Keratinocyte (primary cell): ENCODE measurements around the gene LRRIQ1. TPM values are rescaled to one million over a fixed set of nuclear protein-coding genes. Genes with fewer than 3 reads are reported as not detected.

Experiments
- DNase-seq: peaks from one replicate; pipeline ENCODE4 v3.0.0-alpha.2; 2011; ENCODE audit warnings: low read depth, missing footprints, low spot score
- FAIRE-seq: peaks from 2 replicates; lab custom pipeline; 2011; peaks lifted over from hg19 to GRCh38; lab: Jason Lieb, UNC
- H2AFZ ChIP-seq: 2 replicates; pipeline ENCODE4 v1.6.0; 2012; ENCODE audit warnings: low read length, control low read depth, inconsistent platforms; ENCODE audit not compliant: control insufficient read depth
- H3K27ac ChIP-seq: 2 replicates; pipeline ENCODE4 v1.5.1; 2011; ENCODE audit warnings: low read length; ENCODE audit not compliant: control insufficient read depth, insufficient read depth
- H3K27me3 ChIP-seq: 3 replicates; pipeline ENCODE4 v1.6.0; 2011; ENCODE audit warnings: low read length; ENCODE audit not compliant: control insufficient read depth, insufficient read depth; ENCODE audit errors: extremely low read depth
- H3K36me3 ChIP-seq, 2 experiments: 2 replicates in 1 of 2; 3 replicates in 1 of 2; pipeline ENCODE4 v1.5.1; 2011; ENCODE audit warnings: low read length in 2 of 2, mild to moderate bottlenecking in 1 of 2; ENCODE audit not compliant: control insufficient read depth in 2 of 2, insufficient read depth in 2 of 2; ENCODE audit errors: extremely low read depth in 1 of 2
- H3K4me1 ChIP-seq: 3 replicates; pipeline ENCODE4 v1.5.1; 2011; ENCODE audit warnings: low read length; ENCODE audit not compliant: control insufficient read depth, insufficient read depth; ENCODE audit errors: extremely low read depth
- H3K4me2 ChIP-seq: 3 replicates; pipeline ENCODE4 v1.6.0; 2011; ENCODE audit warnings: low read depth, low read length; ENCODE audit not compliant: control insufficient read depth, insufficient read depth; ENCODE audit errors: extremely low read depth
- H3K4me3 ChIP-seq, 3 experiments: fragments of 200-600 bp in 1 of 3; sonication (generic) in 1 of 3; 2 replicates in 2 of 3; 3 replicates in 1 of 3; pipeline ENCODE4 v1.5.1; 2011 to 2016; ENCODE audit warnings: low read length in 3 of 3, mild to moderate bottlenecking in 3 of 3, control low read depth in 2 of 3, inconsistent platforms in 1 of 3, low read depth in 1 of 3, mixed read lengths in 1 of 3, mixed run types in 1 of 3, moderate library complexity in 1 of 3; ENCODE audit not compliant: control insufficient read depth in 2 of 3, insufficient read depth in 2 of 3; ENCODE audit errors: extremely low read depth in 1 of 3
- H3K79me2 ChIP-seq: 2 replicates; pipeline ENCODE4 v1.6.0; 2012; ENCODE audit warnings: low read length; ENCODE audit not compliant: control insufficient read depth, insufficient read depth
- H3K9ac ChIP-seq: 3 replicates; pipeline ENCODE4 v1.6.0; 2011; ENCODE audit warnings: low read length; ENCODE audit not compliant: control insufficient read depth, insufficient read depth; ENCODE audit errors: extremely low read depth
- H3K9me1 ChIP-seq: 3 replicates; pipeline ENCODE4 v1.6.0; 2011; ENCODE audit warnings: low read length; ENCODE audit not compliant: control insufficient read depth, insufficient read depth; ENCODE audit errors: extremely low read depth
- H3K9me3 ChIP-seq: 2 replicates; pipeline ENCODE4 v1.5.1; 2012; ENCODE audit warnings: low read depth, low read length; ENCODE audit not compliant: control insufficient read depth
- H4K20me1 ChIP-seq: 3 replicates; pipeline ENCODE4 v1.6.0; 2011; ENCODE audit warnings: low read length; ENCODE audit not compliant: control insufficient read depth, insufficient read depth; ENCODE audit errors: extremely low read depth
- CTCF ChIP-seq, 3 experiments: IDR thresholded peaks in 1 of 3; conservative IDR thresholded peaks in 1 of 3; optimal IDR thresholded peaks in 1 of 3; 2 replicates in 2 of 3; 3 replicates in 1 of 3; pipeline versions ENCODE3 to v1.5.1; 2011; ENCODE audit warnings: low read length in 3 of 3, mild to moderate bottlenecking in 3 of 3, moderate library complexity in 2 of 3, control low read depth in 1 of 3, inconsistent platforms in 1 of 3; ENCODE audit not compliant: insufficient read depth in 2 of 3; ENCODE audit errors: extremely low read depth in 1 of 3
- EZH2 ChIP-seq: IDR thresholded peaks from one replicate; pipeline ENCODE4 v1.6.1; 2012; ENCODE audit warnings: inconsistent platforms, mild to moderate bottlenecking, low read length, moderate library complexity
- dilution Hi-C: fragments of 300-500 bp; cut with MboI; formaldehyde crosslinking; loops from one replicate; pipeline ENCODE4 v1.7.0; 2020; ENCODE audit warnings: low sequenced_read_pairs; ENCODE audit not compliant: extremely low pct_ligation_motif_present
- polyA plus RNA-seq, 5 experiments: library from polyadenylated mRNA; depleted of rRNA in 3 of 5; stranded (reverse) in 3 of 5; stranded (forward) in 1 of 5; unstranded in 1 of 5; fragments of >200 nt; gene quantifications; 1 replicate in 1 of 5; 2 replicates in 3 of 5; 3 replicates in 1 of 5; pipeline versions ENCODE4 v1.2.1 to v1.2.3, GENCODE V29; 2011 to 2012; ENCODE audit warnings: missing spikeins in 2 of 5, low read depth in 1 of 5, low replicate concordance in 1 of 5

The LRRIQ1 gene
- polyA plus RNA-seq, 1 donor (not counting 4 experiments of a cell fraction or from before 2014, with no cell fraction given): 0.84 TPM

- H4K20me1 ChIP-seq: no peaks in the 10 kb centered on the region
- no peaks in the 10 kb centered on the region for H3K36me3 ChIP-seq
- H3K9me3 ChIP-seq: peaks cover 2% of the 10 kb centered on the region
- FAIRE-seq (no peak), DNase-seq (no peak)
- dilution Hi-C loops: no loop called here
- H3K4me2 ChIP-seq: no peak overlapping the region
- no peak overlapping the region for H3K27ac ChIP-seq
- no peak overlapping the region for H3K9ac ChIP-seq
- H3K4me1 ChIP-seq: peaks cover 4% of the 10 kb centered on the region
- no peaks in the 10 kb centered on the region for H3K9me1 ChIP-seq
- no peak overlapping the region for H3K4me3 ChIP-seq
- H3K27me3 ChIP-seq: peaks cover 81% of the 10 kb centered on the region
- H3K79me2 ChIP-seq: no peaks in the 10 kb centered on the region
- TF ChIP-seq CTCF (optimal IDR thresholded peaks at IDR 0.05 in 1 of 3, IDR thresholded peaks at IDR 0.05 in 1 of 3, conservative IDR thresholded peaks at IDR 0.05 in 1 of 3; ENCODE audit: extremely low read depth in 1 of 3, insufficient read depth in 2 of 3, low read length in 3 of 3): no peak
- TF ChIP-seq EZH2: no peak
- no peak overlapping the region for H2AFZ ChIP-seq
Observed at GRCh38 chr12:85275374-85275773, 239.2 kb downstream of the LRRIQ1 start.

- FAIRE-seq: no peak
- Histone ChIP-seq H3K4me3 (no peak overlapping the region), H3K27me3 (peaks cover 92% of the 10 kb centered on the region)
Observed at GRCh38 chr12:85277191-85277590, 241.0 kb downstream of the LRRIQ1 start.

More at GRCh38 chr12:85277191-85277590, 241.0 kb downstream of the LRRIQ1 start:
- dilution Hi-C loops: no loop called here
- H3K27ac ChIP-seq: no peak overlapping the region
- no peaks in the 10 kb centered on the region for H4K20me1 ChIP-seq
- H3K9me3 ChIP-seq: peaks cover 2% of the 10 kb centered on the region
- TF ChIP-seq CTCF (optimal IDR thresholded peaks at IDR 0.05 in 1 of 3, IDR thresholded peaks at IDR 0.05 in 1 of 3, conservative IDR thresholded peaks at IDR 0.05 in 1 of 3; ENCODE audit: extremely low read depth in 1 of 3, insufficient read depth in 2 of 3, low read length in 3 of 3) (no peak), EZH2 (peak; percentile 12)
- DNase-seq: no peak
- peaks cover 10% of the 10 kb centered on the region for H3K4me1 ChIP-seq
- H3K9ac ChIP-seq: no peak overlapping the region
- H3K4me2 ChIP-seq: no peak overlapping the region
- H3K79me2 ChIP-seq: no peaks in the 10 kb centered on the region
- H2AFZ ChIP-seq: no peak overlapping the region
- H3K36me3 ChIP-seq: no peaks in the 10 kb centered on the region
- no peaks in the 10 kb centered on the region for H3K9me1 ChIP-seq
